OCI-LY3 (cell line): ENCODE measurements around the gene BCAT1.
"Not testable (repeated sequence)": the region's sequence is repeated elsewhere in the genome, so short reads cannot be mapped to it uniquely, and the experiment has no call there.

ENCODE experiments used
- H2AFZ ChIP-seq: fragments of 200-600, 300-600 bp; shearing (Covaris generic); 2 replicates; pipeline ENCODE4 v1.6.0; 2014; ENCODE audit warnings: antibody characterized with exemption, low read depth, low read length
- H3K27ac ChIP-seq: fragments of 200-600, 300-600 bp; sonication (generic); 2 replicates; pipeline ENCODE4 v1.5.1; 2014; ENCODE audit warnings: mild to moderate bottlenecking, low read length, moderate library complexity, mixed read lengths
- H3K27me3 ChIP-seq: fragments of 200-600, 300-600 bp; sonication (generic); 2 replicates; pipeline ENCODE4 v1.6.1; 2014; ENCODE audit warnings: low read depth, low read length, mixed read lengths
- H3K36me3 ChIP-seq: fragments of 200-600, 300-600 bp; sonication (generic); replicated peaks from 2 replicates; pipeline ENCODE3; 2014; ENCODE audit warnings: low read depth, low read length, mixed read lengths
- H3K4me1 ChIP-seq: fragments of 300-600, 200-600 bp; sonication (generic); 2 replicates; pipeline ENCODE4 v1.6.1; 2014; ENCODE audit warnings: low read length, mixed read lengths
- H3K4me2 ChIP-seq: fragments of 200-600, 300-600 bp; sonication (generic); 2 replicates; pipeline ENCODE4 v1.6.1; 2014; ENCODE audit warnings: low read length, mixed read lengths
- H3K4me3 ChIP-seq: fragments of 300-600, 200-600 bp; sonication (generic); 2 replicates; pipeline ENCODE4 v1.5.1; 2014; ENCODE audit warnings: antibody characterized with exemption, mild to moderate bottlenecking, low read length, moderate library complexity
- H3K79me2 ChIP-seq: fragments of 300-600, 200-600 bp; shearing (Covaris generic); 2 replicates; pipeline ENCODE4 v1.6.1; 2014; ENCODE audit warnings: mild to moderate bottlenecking, low read length, mixed read lengths
- H3K9ac ChIP-seq: fragments of 300-600, 200-600 bp; shearing (Covaris generic); 2 replicates; pipeline ENCODE4 v1.6.0; 2014; ENCODE audit warnings: mild to moderate bottlenecking, low read length, moderate library complexity
- H3K9me3 ChIP-seq: fragments of 200-600, 300-600 bp; shearing (Covaris generic); 2 replicates; pipeline ENCODE4 v1.6.1; 2014; ENCODE audit warnings: low read length, mixed read lengths; ENCODE audit not compliant: insufficient read depth
- H4K20me1 ChIP-seq: fragments of 200-600, 300-600 bp; sonication (generic); 2 replicates; pipeline ENCODE4 v1.6.1; 2016; ENCODE audit warnings: low read length, mixed read lengths; ENCODE audit not compliant: insufficient read depth
- EZH2phosphoT487 ChIP-seq: fragments of 200-600 bp; shearing (Covaris generic); IDR thresholded peaks from 2 replicates; pipeline ENCODE4 v1.6.1; 2018; ENCODE audit warnings: antibody characterized with exemption, mixed run types, low read depth
- TF ChIP-seq, protein P1 (sequence below): fragments of 200-600, 300-600 bp; sonication (generic); IDR thresholded peaks from 2 replicates; pipeline ENCODE4 v1.5.1; 2014; ENCODE audit warnings: antibody characterized with exemption, low read length, low read depth

BCAT1 gene

DNA sequence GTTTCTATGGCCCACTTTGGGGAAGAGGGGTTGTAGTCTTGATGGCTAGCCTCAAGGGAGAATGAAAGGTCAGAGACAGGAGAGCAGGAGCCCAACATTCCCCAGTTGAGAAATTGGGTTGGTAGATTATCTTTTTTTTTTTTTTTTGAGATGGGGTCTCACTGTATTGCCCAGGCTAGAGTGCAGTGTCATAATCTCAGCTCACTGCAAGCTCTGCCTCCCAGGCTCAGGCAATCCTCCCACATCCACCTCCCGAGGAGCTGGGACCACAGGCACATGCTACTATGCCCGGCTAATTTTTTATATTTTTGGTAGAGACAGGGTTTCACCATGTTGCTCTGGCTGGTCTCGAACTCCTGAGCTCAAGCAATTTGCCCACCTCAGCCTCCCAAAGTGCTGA is 34.9 kb downstream of the BCAT1 start:
- peaks cover 89% of the 10 kb centered on the region for H3K79me2 ChIP-seq
- no peak overlapping the region for H3K27ac ChIP-seq
- H3K9me3 ChIP-seq: no peaks in the 10 kb centered on the region
- H3K4me1 ChIP-seq: peaks cover 13% of the 10 kb centered on the region
- no peak overlapping the region for H2AFZ ChIP-seq
- H3K27me3 ChIP-seq: no peaks in the 10 kb centered on the region
- peaks cover 28% of the 10 kb centered on the region for H3K36me3 ChIP-seq
- H4K20me1 ChIP-seq: 0 out of 2 replicates have a peak, but pooled peaks cover 15% of the 10 kb centered on the region
- H3K4me2 ChIP-seq: no peak overlapping the region
- TF ChIP-seq, protein P1, sequence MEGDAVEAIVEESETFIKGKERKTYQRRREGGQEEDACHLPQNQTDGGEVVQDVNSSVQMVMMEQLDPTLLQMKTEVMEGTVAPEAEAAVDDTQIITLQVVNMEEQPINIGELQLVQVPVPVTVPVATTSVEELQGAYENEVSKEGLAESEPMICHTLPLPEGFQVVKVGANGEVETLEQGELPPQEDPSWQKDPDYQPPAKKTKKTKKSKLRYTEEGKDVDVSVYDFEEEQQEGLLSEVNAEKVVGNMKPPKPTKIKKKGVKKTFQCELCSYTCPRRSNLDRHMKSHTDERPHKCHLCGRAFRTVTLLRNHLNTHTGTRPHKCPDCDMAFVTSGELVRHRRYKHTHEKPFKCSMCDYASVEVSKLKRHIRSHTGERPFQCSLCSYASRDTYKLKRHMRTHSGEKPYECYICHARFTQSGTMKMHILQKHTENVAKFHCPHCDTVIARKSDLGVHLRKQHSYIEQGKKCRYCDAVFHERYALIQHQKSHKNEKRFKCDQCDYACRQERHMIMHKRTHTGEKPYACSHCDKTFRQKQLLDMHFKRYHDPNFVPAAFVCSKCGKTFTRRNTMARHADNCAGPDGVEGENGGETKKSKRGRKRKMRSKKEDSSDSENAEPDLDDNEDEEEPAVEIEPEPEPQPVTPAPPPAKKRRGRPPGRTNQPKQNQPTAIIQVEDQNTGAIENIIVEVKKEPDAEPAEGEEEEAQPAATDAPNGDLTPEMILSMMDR: no peak
- no peak for TF ChIP-seq EZH2phosphoT487
- no peak overlapping the region for H3K4me3 ChIP-seq
- no peak overlapping the region for H3K9ac ChIP-seq

DNA sequence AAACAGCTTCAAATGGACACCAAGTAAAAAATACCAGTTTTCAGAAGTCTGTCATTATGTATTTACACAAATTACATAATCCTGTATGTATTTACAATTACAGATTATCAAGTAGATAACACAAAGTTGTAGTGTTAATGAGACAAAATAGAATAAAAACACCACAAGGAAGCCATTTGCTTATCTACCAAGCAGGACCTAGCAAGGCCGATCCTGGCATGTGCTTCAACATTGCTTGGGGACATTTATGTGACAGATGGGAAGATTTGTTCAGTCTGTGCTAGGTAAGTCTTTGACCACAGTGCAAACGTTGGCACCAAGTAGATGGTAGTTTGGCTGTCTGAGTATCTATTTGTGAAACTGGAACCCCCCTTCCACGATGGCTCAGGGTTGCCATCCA is 35.8 kb downstream of the BCAT1 start:
- no peak overlapping the region for H2AFZ ChIP-seq
- peaks cover 6% of the 10 kb centered on the region for H3K4me1 ChIP-seq
- no peak overlapping the region for H3K4me2 ChIP-seq
- H3K4me3 ChIP-seq: no peak overlapping the region
- H3K9me3 ChIP-seq: no peaks in the 10 kb centered on the region
- H3K36me3 ChIP-seq: peaks cover 27% of the 10 kb centered on the region
- no peaks in the 10 kb centered on the region for H3K27me3 ChIP-seq
- H3K9ac ChIP-seq: no peak overlapping the region
- TF ChIP-seq EZH2phosphoT487: no peak
- TF ChIP-seq, protein P1: no peak
- H4K20me1 ChIP-seq: 0 out of 2 replicates have a peak, but pooled peaks cover 15% of the 10 kb centered on the region
- H3K27ac ChIP-seq: no peak overlapping the region
- H3K79me2 ChIP-seq: peaks cover 81% of the 10 kb centered on the region

DNA sequence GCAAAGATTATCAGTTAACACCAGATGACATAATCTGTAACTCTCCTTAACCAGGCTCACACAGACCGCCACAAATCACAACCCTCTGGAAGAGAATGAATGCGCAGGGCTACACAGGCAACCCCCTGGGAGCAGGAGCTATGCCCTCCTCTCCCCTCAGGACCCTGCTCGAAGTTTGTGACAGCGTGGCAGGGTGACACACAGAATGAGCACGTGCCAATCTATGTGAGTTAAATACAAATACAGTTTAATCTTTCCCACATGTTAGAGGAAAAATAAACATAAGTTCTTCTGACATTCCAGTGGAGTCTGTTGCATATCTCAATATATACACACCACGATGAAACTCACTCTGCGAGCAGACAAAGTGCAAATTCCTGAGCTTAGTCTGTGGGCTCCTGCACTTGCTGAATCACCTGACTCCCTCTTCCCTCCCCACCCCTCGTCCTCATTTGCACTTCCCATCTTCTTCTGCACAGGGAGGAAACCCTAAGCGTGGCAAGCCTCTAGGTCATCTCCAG is 37.6 kb downstream of the BCAT1 start:
- H3K27ac ChIP-seq: no peak overlapping the region
- peaks cover 23% of the 10 kb centered on the region for H3K36me3 ChIP-seq
- no peaks in the 10 kb centered on the region for H3K27me3 ChIP-seq
- H3K9me3 ChIP-seq: no peaks in the 10 kb centered on the region
- peaks cover 68% of the 10 kb centered on the region for H3K79me2 ChIP-seq
- no peak for TF ChIP-seq EZH2phosphoT487
- TF ChIP-seq, protein P1: no peak
- H4K20me1 ChIP-seq: peaks cover 20% of the 10 kb centered on the region; the same call in 1 of the 2 replicates
- H3K4me2 ChIP-seq: no peak overlapping the region
- no peak overlapping the region for H3K9ac ChIP-seq
- H3K4me1 ChIP-seq: no peaks in the 10 kb centered on the region
- no peak overlapping the region for H3K4me3 ChIP-seq
- H2AFZ ChIP-seq: no peak overlapping the region

DNA sequence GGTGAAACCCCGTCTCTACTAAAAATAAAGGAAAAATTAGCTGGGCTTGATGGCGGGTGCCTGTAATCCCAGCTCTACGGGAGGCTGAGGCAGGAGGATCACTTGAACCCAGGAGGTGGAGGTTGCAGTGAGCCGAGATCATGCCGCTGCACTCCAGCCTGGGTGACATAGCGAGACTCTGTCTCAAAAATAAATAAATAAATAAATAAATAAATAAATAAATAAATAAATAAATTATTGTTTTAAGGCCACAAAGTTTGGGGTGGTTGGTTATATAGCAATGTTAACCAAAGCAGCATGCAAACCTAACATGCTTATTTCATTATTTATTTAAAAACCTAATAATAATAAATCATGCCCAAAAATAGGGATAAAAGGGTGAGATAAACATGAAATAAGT is 38.7 kb downstream of the BCAT1 start:
- Histone ChIP-seq H3K79me2 (peaks cover 60% of the 10 kb centered on the region), H4K20me1 (peaks cover 20% of the 10 kb centered on the region; the same call in 1 of the 2 replicates), H3K36me3 (peaks cover 16% of the 10 kb centered on the region)
- H3K9me3 ChIP-seq, H3K27ac ChIP-seq, H2AFZ ChIP-seq, H3K4me2 ChIP-seq, H3K9ac ChIP-seq, H3K4me3 ChIP-seq, H3K27me3 ChIP-seq, H3K4me1 ChIP-seq: not testable (repeated sequence)
